T-helper 1 cell (primary cell): ENCODE measurements around the gene TTC9C.
A peak's percentile ranks its signal among the peaks of the same experiment; 100 is the strongest.
"Not testable (repeated sequence)": the region's sequence is repeated elsewhere in the genome, so short reads cannot be mapped to it uniquely, and the experiment has no call there.

Experiments used
- DNase-seq, 5 donors: peaks; one replicate each; pipeline ENCODE4 v3.0.0-alpha.2; 2012 to 2020

The TTC9C gene

GRCh38 chr11:62752177-62752785, 24.0 kb downstream of the TTC9C start:
- DNase-seq = no peak

- DNase-seq = no peak
Measured at GRCh38 chr11:62752994-62753735, 24.9 kb downstream of the TTC9C start.

GRCh38 chr11:62753736-62754603, 25.7 kb downstream of the TTC9C start, which contains the start of gene ZBTB3:
TSS of gene ZBTB3 (minus strand) at chr11:62754160. CDS start at chr11:62753664, 496 bp downstream.
- peak; percentile 92 to 100 (median 95) for DNase-seq

GRCh38 chr11:62755086-62755615, 26.9 kb downstream of the TTC9C start:
- no peak for DNase-seq

- DNase-seq = no peak
Measured at GRCh38 chr11:62757846-62758788, 29.8 kb downstream of the TTC9C start.

- not testable (repeated sequence) for DNase-seq
Measured at GRCh38 chr11:62760867-62761227, 32.6 kb downstream of the TTC9C start.

- DNase-seq = no peak
Measured at GRCh38 chr11:62770778-62771143, 42.5 kb downstream of the TTC9C start.

- DNase-seq = peak; percentile 83 to 94 (median 84)
Measured at GRCh38 chr11:62771144-62772021, 43.1 kb downstream of the TTC9C start, which contains the start of gene TAF6L. TSS of gene TAF6L (plus strand) at chr11:62771396. CDS start at chr11:62775784, 4,388 bp downstream.

- no peak for DNase-seq
Measured at GRCh38 chr11:62774407-62774806, 46.1 kb downstream of the TTC9C start.

- DNase-seq = no peak
Measured at GRCh38 chr11:62775646-62776045, 47.4 kb downstream of the TTC9C start.

GRCh38 chr11:62777389-62777788, 49.1 kb downstream of the TTC9C start:
- DNase-seq = no peak

GRCh38 chr11:62778441-62778840, 50.2 kb downstream of the TTC9C start:
- DNase-seq = no peak

GRCh38 chr11:62782753-62783152, 54.5 kb downstream of the TTC9C start:
- no peak for DNase-seq

GRCh38 chr11:62786318-62787004, 58.2 kb downstream of the TTC9C start:
- peak; percentile 66 to 88 (median 79) for DNase-seq

- peak; percentile 91 to 99 (median 96) for DNase-seq
Measured at GRCh38 chr11:62787005-62787759, 58.9 kb downstream of the TTC9C start, which contains the start of gene TMEM179B. TSS of gene TMEM179B (plus strand) at chr11:62787402. CDS start at chr11:62787432, 30 bp downstream.
